HG03575 (cell line): Measurements from ENCODE around the gene LSMEM2.
"Not testable (repeated sequence)": the region's sequence is repeated elsewhere in the genome, so short reads cannot be mapped to it uniquely, and the experiment has no call there.

Experiments
- ATAC-seq: cut with Tn5 transposase; IDR thresholded peaks from one replicate; pipeline ENCODE4 v1.9.1; 2021; ENCODE audit not compliant: unreplicated experiment, insufficient number of reproducible peaks, low FRiP score; ENCODE audit errors: extremely low read depth

Gene LSMEM2

DNA sequence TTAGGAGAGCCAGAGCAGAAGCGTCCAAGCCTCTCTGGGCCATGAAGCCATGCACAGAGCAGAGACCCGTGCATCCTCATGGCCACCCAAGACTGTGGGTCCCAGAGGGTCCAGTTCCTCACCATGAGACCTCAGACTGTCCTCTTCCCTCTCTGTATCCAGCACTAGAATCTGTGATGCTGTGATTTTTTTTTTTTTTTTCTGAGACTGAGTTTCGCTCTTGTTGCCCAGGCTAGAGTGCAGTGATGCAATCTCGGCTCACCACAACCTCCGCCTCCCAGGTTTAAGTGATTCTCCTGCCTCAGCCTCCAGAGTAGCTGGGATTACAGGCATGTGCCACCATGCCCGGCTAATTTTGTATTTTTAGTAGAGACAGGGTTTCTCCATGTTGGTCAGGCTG, 34.1 kb upstream of the LSMEM2 start:
- not testable (repeated sequence) for ATAC-seq

DNA sequence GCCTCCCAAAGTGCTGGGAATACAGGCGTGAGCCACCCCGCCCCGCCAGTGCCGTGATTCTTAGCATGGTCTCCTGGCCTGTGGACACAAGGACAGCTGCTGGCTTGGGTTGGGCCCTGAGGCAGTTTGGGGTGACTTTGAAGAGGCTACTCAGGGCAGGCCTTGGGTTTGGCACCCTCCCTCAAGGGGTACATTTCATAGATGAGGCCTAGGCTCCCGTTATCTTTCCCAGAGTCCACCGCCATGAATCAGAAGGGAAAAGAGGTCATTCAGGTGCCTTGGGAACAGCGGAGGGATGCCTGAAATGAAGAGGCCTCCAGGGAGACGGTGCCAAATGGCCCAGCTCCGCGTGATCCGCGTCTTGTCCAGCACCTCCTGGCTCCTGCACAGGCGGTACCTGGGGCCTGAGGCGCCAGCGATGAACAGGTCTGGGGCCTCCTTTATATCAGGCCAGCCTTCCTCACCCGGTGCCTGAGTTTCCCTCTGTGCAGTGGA, 33.6 kb upstream of the LSMEM2 start:
- ATAC-seq, result no peak

DNA sequence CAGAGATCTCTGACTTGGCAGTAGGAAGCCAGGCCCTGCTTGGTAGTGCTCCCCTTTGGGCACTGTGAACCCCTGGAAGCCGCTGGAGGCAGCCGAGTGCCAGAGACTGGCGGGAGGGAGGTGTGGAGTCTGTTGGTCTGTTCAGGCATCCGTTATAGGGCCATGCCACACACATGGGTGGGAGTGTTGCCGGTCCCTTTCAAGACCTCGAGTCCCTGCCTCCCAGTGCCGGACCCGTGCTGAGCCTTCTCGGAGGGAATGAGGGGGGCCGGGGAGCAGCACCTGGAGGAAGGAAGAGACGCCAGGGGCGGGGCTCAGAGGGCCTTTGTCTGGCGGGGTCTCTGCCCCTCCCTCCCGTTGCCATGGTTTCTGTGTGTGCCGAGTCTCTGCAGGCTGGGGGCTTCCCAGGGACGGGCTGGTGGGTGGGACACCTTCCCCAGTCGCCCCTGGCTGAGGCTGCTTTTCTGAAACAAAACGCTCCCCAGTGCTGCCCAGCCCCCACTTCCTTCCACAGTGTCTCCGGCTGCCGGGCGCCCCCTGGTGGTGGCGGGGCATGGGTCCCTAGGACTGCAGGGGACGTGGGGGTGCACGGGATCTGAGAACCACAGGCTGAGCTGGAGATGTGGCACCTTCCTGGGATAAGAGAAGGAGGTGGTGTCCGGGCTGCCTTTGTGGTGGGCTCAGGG, 32.9 kb upstream of the LSMEM2 start:
- ATAC-seq, result no peak

DNA sequence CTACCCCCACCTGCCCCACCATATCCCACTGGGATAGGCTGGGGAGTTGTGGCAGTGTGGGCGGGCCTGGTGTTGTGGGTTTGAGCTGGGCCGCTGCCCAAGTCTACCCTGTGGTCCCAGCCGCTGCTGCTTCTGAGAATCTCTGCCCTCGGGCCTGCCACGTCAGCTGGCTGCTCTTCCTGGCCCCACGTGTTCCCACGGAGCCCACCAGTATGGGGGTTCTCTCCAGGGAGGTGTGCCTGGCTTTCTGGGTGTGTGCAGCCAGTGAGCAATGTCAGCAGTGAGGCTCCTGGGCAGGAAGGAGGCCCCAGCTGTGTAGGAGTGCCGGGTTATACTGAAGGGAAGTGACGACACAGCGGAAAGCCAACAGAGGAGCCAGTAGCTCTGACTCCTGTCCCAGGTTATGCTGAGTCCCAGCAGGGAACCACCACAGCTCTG, 32.4 kb upstream of the LSMEM2 start:
- ATAC-seq, result no peak

DNA sequence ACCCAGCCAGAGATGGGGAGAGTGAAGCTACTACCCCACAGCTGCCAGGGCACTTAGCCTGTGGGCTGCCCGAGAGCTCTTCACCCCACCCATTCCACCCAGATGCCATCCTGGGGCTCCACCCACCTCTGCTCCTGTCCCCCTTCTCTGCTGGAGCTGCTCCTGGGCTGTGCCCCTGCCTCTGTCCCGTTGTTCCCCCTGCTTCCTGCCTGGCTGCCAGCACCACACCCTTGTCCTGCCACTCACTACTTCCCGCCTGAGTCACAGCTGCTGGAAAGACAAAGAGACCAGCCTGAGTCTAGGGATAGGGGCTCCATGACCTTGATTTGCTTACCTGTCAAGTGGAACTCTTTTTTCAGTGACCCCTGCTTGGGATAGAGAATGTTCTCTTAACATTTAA, 30.5 kb upstream of the LSMEM2 start:
- ATAC-seq, result no peak

DNA sequence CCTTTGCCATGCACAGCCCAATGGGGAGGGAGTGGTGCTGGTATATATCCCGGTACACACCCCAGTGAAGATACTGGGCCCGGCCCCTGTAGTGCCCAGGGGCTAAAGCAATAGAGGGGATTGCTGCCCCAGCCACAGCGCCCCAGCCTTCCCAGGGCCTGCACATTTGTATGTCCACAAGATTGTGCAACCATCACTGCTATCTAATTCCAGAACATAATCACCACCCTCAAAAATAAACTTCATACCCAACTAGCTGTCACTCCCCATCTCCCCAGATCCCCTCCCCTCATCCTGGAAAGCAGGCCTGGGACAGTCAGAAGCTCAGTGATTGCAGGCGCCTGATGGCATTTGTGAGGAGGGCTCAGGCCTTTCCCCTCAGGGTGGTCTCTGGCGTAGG, 29.4 kb upstream of the LSMEM2 start:
- no peak for ATAC-seq

DNA sequence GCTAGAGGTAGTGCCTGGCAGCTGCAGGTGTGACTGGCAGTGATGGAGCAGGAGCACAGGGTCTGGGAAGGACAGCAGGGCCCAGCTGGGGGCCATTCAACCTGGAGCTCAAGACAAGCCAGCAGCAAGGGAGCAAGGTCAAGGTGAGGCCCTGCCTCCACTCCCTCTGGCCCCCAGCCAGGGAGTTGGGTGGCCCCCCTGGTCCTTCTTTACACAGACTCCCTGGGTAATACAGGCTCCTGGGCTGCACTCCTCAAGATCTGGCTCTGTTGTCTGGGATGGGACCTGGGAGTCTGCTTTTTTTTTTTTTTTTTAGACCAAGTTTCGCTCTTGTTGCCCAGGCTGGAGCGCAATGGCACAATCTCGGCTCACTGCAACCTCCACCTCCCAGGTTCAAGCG, 28.4 kb upstream of the LSMEM2 start:
- no peak for ATAC-seq

DNA sequence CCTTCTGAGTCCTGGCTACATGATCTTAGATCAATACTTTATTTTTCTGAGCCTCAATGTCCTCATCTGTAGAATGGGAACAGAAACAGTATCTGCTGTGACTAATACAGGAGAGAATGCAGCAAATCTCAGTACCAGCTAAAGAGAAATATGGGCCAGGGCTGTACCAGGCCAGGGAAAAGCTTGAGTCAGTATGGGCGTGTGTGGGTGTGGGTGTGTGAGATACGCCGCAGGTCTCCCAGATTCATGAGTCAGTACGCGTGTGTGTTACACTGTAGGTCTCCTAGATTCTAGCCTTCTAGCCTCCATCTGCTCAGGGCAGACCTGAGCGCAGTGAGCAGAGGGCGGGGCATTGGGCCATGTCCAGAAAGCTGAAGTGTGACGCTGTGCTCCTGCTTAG, 27.7 kb upstream of the LSMEM2 start:
- ATAC-seq, result no peak

DNA sequence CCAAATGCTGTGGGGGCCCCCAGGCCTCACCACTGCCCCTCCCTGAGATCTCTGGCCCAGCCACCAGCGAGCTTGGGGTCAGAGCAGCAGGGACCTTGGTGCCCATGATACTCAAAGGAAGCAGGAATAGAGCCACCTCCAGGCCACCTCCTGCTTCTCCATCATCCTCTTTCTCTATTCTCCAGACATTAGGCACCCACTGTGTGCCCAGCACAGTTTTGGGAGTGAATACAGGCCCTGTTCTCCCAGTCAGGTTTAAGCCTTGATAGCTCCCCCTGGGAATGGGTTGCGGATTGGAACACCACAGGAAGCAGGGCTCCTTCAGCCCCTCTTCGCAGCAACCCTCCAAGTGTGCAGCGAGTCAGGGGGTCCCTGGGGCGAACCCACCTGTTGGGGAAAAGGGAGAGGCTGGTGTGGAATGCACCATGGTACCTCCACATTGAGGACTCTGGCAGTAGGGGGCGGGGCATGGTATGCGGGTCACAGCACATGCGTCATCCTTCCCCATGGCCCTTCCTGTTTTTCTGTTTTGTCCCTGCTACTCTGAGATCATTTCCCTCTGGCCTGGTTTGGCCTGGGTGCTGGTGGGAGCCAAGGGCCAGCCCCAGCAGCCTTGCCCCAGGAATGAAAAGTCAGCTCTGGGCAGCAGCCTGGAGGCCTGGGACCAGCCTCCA, 24.2 kb upstream of the LSMEM2 start:
- ATAC-seq, result no peak

DNA sequence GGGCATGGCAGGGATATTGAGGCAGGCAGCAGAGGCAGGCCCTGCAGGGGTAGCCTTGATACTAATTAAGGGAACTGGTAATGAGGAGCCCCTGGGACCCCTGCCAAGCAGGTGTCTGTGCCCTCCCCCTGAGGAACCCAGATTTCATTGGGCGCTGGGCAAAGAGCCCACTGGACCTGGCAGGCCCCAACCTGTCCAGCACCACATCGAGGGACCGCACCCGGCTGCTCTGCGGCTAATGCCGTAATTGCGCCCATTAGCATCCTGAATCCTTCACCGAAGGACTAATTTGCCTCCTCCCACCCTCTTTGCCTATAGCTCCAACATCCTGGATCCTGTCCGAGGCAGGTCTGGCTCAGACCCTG, 23.7 kb upstream of the LSMEM2 start:
- no peak for ATAC-seq

DNA sequence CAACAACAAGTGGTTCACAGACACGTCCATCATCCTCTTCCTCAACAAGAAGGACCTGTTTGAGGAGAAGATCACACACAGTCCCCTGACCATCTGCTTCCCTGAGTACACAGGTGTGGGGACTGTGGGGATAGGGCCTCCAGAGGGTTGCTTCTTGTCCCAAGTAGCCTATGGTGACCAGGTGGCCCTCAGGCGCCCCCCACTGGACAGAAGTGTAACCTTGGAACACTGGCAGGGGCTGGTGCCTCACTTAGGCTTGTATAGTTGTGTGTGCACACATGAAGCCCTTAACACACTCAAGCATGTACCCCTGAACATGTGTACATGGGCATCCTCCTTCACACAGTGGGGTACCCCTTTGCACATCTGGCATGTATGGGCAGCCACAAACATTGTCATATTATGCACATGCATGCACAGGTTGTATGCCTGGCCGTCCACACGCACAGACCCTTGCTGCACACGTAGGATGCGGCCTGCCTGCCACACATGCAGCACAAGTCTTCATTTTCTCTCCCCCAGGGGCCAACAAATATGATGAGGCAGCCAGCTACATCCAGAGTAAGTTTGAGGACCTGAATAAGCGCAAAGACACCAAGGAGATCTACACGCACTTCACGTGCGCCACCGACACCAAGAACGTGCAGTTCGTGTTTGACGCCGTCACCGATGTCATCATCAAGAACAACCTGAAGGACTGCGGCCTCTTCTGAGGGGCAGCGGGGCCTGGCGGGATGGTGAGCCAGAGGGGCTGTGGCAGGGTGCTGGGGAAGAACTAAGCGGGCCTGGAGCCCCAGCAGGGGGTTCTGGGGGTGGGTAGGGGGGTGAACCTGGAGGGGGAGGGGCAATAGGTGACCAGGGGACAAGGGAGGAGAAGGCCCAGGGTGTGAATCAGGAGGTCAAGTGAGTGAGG, 21.7 kb upstream of the LSMEM2 start:
- ATAC-seq, result no peak

DNA sequence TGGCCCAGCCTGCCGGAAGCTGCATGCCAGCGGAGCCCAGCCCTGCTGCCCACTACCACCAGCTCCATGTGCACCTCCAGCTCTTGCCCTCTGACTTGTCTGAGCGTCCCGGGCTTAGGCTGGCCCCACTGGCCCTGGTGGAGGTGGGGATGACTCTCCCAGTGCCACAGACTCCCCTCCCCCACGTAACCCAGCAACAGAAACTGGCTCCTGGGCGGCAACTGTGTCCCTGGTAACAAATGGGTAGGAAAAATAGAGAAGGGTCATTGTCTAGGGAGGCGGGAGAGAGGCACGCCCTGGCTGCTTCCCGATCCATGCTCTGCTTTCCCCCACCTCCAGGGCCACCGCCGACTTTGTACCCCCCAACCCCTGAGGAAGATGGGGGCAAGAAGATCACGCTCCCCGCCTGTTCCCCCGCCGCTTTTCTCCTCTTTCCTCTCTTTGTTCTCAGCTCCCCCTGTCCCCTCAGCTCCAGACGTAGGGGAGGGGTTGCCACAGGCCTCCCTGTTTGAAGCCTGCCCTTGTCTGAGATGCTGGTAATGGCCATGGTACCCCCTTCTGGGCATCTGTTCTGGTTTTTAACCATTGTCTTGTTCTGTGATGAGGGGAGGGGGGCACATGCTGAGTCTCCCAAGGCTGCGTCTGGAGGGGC, 20.7 kb upstream of the LSMEM2 start:
- ATAC-seq, result no peak

DNA sequence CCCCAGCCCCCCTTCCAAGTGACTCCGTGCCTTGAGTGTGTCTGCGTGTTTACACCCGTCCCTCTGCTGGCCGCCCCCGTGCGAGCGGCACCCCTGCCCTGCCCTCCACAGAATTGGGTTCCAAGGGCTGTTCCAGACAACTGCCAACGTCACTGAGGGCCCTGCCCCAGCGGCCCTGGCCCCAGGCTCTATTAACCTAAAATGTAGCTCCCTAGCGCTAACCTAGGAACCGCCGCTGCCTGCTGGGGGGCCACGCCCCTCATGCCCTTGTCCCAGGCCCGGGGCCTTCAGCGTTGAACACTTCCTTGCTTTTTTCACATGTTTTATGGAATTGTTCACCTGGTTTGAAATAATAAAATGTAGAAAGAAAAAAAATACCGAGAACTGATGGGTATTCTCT, 19.9 kb upstream of the LSMEM2 start:
- no peak for ATAC-seq

DNA sequence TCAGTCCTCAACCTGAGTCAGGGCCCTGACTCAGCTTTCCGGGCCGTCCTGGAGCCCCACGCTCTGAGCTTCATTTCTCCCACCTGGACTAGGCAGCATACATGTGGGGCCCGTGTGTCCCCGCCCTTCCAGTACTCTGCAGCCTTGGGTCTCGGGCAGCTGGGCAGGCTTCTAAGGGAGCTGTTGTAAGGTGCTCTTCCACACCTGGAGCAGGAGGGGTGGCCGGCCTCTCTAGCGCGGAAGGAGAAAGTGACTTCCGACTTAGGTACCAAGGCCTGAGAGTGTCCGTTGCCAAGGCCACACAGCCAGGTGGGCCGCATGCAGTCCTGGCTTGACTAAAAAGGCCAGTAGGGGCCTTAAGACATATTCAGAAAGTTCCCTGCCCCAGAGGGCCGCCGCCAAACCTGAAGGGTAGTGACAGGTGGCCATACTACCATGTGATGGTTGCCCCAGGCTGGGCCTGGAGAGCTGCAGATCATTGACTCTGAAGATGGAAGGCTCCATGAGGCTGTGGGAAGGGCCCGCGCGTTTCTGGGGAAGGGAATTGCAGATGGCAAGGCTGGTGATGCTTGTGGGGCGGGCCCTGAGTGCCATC, 19.4 kb upstream of the LSMEM2 start:
- ATAC-seq, result no peak

DNA sequence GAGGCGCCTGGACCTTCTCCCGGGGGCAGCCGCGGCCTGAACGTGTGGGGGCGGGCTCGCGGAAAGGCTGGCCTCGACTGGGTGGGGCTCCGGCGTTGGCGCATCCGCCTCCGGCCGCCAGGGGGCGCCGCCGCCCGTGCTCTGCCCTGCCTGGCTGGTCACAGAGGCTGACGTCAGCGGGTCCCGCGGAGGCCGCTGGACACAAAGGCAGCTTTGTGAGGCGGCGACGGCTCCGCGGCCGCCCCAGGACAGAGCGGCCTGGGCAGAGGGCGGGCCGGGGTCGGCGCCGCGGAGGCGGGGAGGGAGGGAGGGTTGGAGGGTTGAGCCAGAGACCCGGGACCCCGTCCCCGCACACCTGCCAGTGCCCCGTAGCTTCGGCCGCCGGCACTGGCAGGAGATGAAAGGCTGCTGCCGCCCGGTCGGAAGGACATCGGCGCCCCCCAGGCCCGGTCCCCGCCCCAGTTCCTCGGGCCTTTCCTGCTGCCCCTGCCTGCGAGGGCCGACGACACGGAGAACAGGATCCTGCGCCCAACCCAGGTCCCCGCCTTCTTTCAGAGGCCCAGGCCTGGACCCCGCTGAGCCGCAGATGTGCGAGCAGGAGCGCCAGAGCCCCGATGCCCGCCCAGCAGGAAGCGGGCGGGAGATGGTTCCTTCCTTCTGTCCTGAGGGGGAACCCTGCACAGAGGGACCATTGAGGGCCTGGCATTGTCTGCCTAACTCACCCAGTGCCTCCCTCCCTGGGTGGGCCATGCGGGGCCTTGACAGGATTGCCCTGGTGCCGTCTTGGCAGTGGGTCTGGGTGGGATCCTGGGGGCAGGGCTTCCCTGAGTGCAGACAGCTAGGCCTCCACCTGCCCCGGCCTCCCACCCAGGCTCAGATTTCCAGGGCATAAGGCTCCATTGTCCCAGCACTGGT, 18.6 kb upstream of the LSMEM2 start:
- no peak for ATAC-seq

DNA sequence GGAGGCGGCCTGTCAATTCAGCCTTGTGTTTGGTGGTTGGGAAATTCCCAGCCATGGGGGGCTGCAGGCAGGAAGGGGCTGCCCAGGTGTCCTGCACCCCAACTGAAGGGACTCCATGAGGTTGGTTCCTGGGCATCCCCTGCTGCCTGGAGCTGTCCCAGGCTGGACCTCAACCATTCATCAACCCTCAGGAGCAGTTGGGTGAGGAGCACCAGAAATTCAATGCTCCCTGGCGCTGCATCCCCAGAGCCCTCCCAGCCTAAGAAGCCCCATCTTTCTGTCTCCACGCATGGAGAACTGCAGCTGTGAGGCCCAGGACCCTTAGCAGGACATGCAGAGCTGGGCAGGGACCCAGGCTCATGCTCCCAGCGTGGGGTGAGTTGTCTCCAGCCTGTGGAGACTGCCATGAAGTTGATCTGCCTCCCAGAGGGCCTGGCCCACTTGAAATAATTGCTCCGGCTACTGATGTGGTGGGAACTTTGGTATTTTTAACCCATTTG, 17.9 kb upstream of the LSMEM2 start:
- ATAC-seq, result no peak

DNA sequence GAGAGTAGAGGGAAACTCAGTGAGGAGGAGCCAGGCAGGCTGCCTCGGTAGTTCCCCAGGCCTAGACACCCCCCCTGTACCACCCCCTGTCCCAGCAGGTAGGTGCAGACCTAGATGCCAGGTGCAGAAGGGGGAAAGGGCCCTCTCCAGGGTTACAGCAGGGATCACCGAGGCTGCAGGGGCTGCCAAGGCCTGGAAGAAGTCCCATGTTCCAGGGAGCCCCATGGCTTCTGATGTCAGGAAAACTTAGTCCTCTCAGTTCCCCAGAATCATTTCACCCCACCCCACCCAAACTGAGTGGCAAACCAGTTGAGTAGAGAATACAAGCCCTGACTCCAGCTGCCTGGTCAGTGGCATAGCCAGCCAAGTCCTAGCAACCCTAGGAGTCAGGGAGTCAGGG, 17.4 kb upstream of the LSMEM2 start:
- no peak for ATAC-seq

DNA sequence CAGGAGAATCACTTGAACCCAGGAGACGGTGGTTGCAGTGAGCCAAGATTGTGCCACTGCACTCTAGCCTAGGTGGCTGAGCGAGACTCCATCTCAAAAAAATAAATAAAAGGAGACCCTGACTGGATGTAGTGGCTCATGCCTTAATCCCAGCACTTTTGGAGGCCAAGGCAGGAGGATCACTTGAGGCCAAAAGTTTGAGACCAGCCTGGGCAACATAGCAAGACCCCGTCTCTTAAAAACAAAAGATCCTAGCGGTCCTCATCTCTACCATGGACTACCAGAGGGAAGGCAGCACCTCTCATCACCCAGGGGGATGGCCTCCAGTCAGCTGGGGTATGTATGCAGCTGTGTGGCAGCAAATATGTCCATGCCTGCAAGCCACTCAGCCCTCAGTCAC, 16.7 kb upstream of the LSMEM2 start:
- ATAC-seq, result not testable (repeated sequence)
